GM10248 (cell line): Measurements from ENCODE around the gene PC.

Experiments
- CTCF ChIA-PET: fragments of 300-600 bp; sonication (Branson Sonifier 250); formaldehyde crosslinking; extraction: SDS; loops from one replicate; lab custom pipeline; 2021; ENCODE audit warnings: antibody characterized with exemption; lab: Yijun Ruan, JAX
- POLR2A ChIA-PET: fragments of 350-650 bp; sonication (Branson Sonifier 250); formaldehyde crosslinking; extraction: SDS; loops from one replicate; lab custom pipeline; 2020; ENCODE audit warnings: antibody characterized with exemption; lab: Yijun Ruan, JAX
- DNase-seq: peaks from one replicate; pipeline ENCODE4 v3.0.0; 2012; ENCODE audit errors: extremely low spot score
- CTCF ChIP-seq: IDR thresholded peaks from 2 replicates; pipeline ENCODE4 v1.5.1; 2012; ENCODE audit warnings: mild to moderate bottlenecking, low read depth; ENCODE audit errors: extremely low read depth, missing control alignments, control extremely low read depth

Gene PC

GRCh38 chr11:66904981-66905521 is 53.1 kb downstream of the PC start:
- ChIA-PET CTCF (no interaction called here), POLR2A (no interaction called here)
- no peak for DNase-seq
- TF ChIP-seq CTCF, result no peak

- no peak for DNase-seq
- TF ChIP-seq CTCF, result no peak
- ChIA-PET POLR2A (no interaction called here), CTCF (interaction anchor here (1.4 kb wide), 1 partner anchor 21 kb away, joined by 3 read pairs; no protein-coding TSS in a partner anchor)
Observed at GRCh38 chr11:66904561-66904960, 53.6 kb downstream of the PC start.

GRCh38 chr11:66904055-66904454 is 54.1 kb downstream of the PC start:
- no peak for TF ChIP-seq CTCF
- CTCF ChIA-PET, result interaction anchor here (1.4 to 1.9 kb wide), 2 partner anchors 10 to 21 kb away, joined by 3 to 6 read pairs; no protein-coding TSS in a partner anchor
- DNase-seq, result no peak
- POLR2A ChIA-PET, result no interaction called here

GRCh38 chr11:66902486-66903177 is 55.6 kb downstream of the PC start:
- no peak for DNase-seq
- ChIA-PET POLR2A (no interaction called here), CTCF (interaction anchor here (1.0 to 1.9 kb wide), 4 partner anchors 9 to 208 kb away, joined by 3 to 6 read pairs (median 4); no protein-coding TSS in a partner anchor)
- no peak for TF ChIP-seq CTCF

- no peak for TF ChIP-seq CTCF
- ChIA-PET POLR2A (no interaction called here), CTCF (interaction anchor here (1.0 to 1.7 kb wide), 3 partner anchors 15 to 209 kb away, joined by 3 to 4 read pairs (median 3); no protein-coding TSS in a partner anchor)
- no peak for DNase-seq
Observed at GRCh38 chr11:66901964-66902390, 56.2 kb downstream of the PC start.

- no peak for TF ChIP-seq CTCF
- DNase-seq, result no peak
- POLR2A ChIA-PET, result interaction anchor here (0.8 kb wide), 1 partner anchor 45 kb away, joined by 3 read pairs; no protein-coding TSS in a partner anchor
- CTCF ChIA-PET, result interaction anchor here (0.8 to 2.0 kb wide), 7 partner anchors 9 to 61 kb away, joined by 3 to 9 read pairs (median 4); no protein-coding TSS in a partner anchor
Observed at GRCh38 chr11:66894141-66894540, 64.0 kb downstream of the PC start.
